PC-9 (cell line): Measurements from ENCODE around the gene ACO1. TPM values are rescaled to one million over a fixed set of nuclear protein-coding genes. Genes with fewer than 3 reads are reported as not detected.

Source experiments
- BruUV-seq: library from RNA; stranded (reverse); fragments of 400-500 nt; replicated peaks from 2 replicates; lab custom pipeline; 2021; lab: Mats Ljungman, UMichigan
- CTCF ChIA-PET: fragments of 300-600 bp; sonication (Branson Sonifier 250); formaldehyde crosslinking; loops from one replicate; lab custom pipeline; 2022; ENCODE audit warnings: antibody characterized with exemption; lab: Charles Lee
- POLR2A ChIA-PET: fragments of 300-600 bp; sonication (Branson Sonifier 250); formaldehyde crosslinking; loops from one replicate; lab custom pipeline; 2022; ENCODE audit warnings: antibody characterized with exemption; ENCODE audit not compliant: unreplicated experiment; lab: Charles Lee
- DNase-seq, 2 experiments: peaks; one replicate each; pipeline versions ENCODE4 v3.0.0 to v3.0.0-alpha.2; 2015 to 2022; ENCODE audit warnings: mixed read lengths in 1 of 2
- H2AFZ ChIP-seq: fragments of 200-600 bp; sonication (generic); 2 replicates; pipeline ENCODE4 v1.8.1; 2017; ENCODE audit warnings: antibody characterized with exemption
- H3F3A ChIP-seq: fragments of 200-600 bp; sonication (generic); 2 replicates; pipeline ENCODE4 v1.8.1; 2017; ENCODE audit warnings: antibody characterized with exemption, mild to moderate bottlenecking, low read depth; ENCODE audit not compliant: insufficient read depth
- H3K27ac ChIP-seq: fragments of 200-600 bp; sonication (generic); 2 replicates; pipeline ENCODE4 v1.6.1; 2016; ENCODE audit warnings: mixed run types
- H3K27me3 ChIP-seq: fragments of 200-600 bp; sonication (generic); 2 replicates; pipeline ENCODE4 v1.6.1; 2016; ENCODE audit warnings: low read depth, mixed run types; ENCODE audit not compliant: insufficient read depth
- H3K36me3 ChIP-seq: fragments of 200-600 bp; sonication (generic); 2 replicates; pipeline ENCODE4 v1.6.1; 2016; ENCODE audit warnings: low read depth, mixed run types
- H3K4me1 ChIP-seq: fragments of 200-600 bp; sonication (generic); replicated peaks from 2 replicates; pipeline ENCODE4 v1.6.1; 2016; ENCODE audit warnings: mixed run types; ENCODE audit not compliant: insufficient read depth
- H3K4me2 ChIP-seq: fragments of 200-600 bp; sonication (generic); 2 replicates; pipeline ENCODE4 v1.6.1; 2017; ENCODE audit warnings: mixed run types
- H3K4me3 ChIP-seq: fragments of 200-600 bp; sonication (generic); 2 replicates; pipeline ENCODE4 v1.6.1; 2016; ENCODE audit warnings: mixed run types
- H3K79me2 ChIP-seq: fragments of 200-600 bp; sonication (generic); 2 replicates; pipeline ENCODE4 v1.6.1; 2017; ENCODE audit warnings: low read depth, mixed run types
- H3K9me2 ChIP-seq: fragments of 200-600 bp; sonication (generic); 2 replicates; pipeline ENCODE4 v1.8.1; 2017; ENCODE audit warnings: mild to moderate bottlenecking; ENCODE audit not compliant: insufficient read depth
- H3K9me3 ChIP-seq: fragments of 200-600 bp; sonication (generic); 2 replicates; pipeline ENCODE4 v1.8.1; 2016; ENCODE audit warnings: low read depth; ENCODE audit not compliant: insufficient read depth
- H4K20me1 ChIP-seq: fragments of 200-600 bp; sonication (generic); 2 replicates; pipeline ENCODE4 v1.8.1; 2017; ENCODE audit not compliant: insufficient read depth
- CTCF ChIP-seq: fragments of 200-600 bp; sonication (generic); conservative IDR thresholded peaks from 2 replicates; pipeline ENCODE4 v1.6.1; 2017; ENCODE audit warnings: mixed run types, antibody characterized with exemption, mild to moderate bottlenecking, moderate library complexity
- EZH2 ChIP-seq: fragments of 200-600 bp; sonication (generic); IDR thresholded peaks from 2 replicates; pipeline ENCODE4 v1.8.0; 2017; ENCODE audit warnings: antibody characterized with exemption, low read depth
- intact Hi-C: fragments of 100-400 bp; cut with micrococcal nuclease; formaldehyde crosslinking; loops from one replicate; pipeline ENCODE4 v1.10.0; 2022; ENCODE audit not compliant: unreplicated experiment
- total RNA-seq: library from RNA; stranded (reverse); gene quantifications from 2 replicates; pipeline ENCODE4 v1.2.3, GENCODE V29; 2021

Gene ACO1
- total RNA-seq, 1 experiment from 2014 or later, result 30.2 TPM

- Histone ChIP-seq H3K4me3 (no peak overlapping the region), H2AFZ (no peak overlapping the region), H4K20me1 (no peaks in the 10 kb centered on the region), H3K9me3 (no peaks in the 10 kb centered on the region), H3K79me2 (no peaks in the 10 kb centered on the region), H3K27me3 (no peaks in the 10 kb centered on the region), H3K36me3 (no peaks in the 10 kb centered on the region), H3K9me2 (no peaks in the 10 kb centered on the region), H3F3A (no peaks in the 10 kb centered on the region), H3K27ac (no peak overlapping the region), H3K4me2 (no peak overlapping the region), H3K4me1 (no peaks in the 10 kb centered on the region)
- intact Hi-C loops, result no loop called here
- BruUV-seq, result no TSS peak
- no peak for TF ChIP-seq EZH2
- no peak for TF ChIP-seq CTCF
- CTCF ChIA-PET, result no interaction called here
- no peak for DNase-seq
- POLR2A ChIA-PET, result no interaction called here
These were observed 98.9 kb downstream of the ACO1 start for GRCh38 chr9:32483343-32483742.

DNA sequence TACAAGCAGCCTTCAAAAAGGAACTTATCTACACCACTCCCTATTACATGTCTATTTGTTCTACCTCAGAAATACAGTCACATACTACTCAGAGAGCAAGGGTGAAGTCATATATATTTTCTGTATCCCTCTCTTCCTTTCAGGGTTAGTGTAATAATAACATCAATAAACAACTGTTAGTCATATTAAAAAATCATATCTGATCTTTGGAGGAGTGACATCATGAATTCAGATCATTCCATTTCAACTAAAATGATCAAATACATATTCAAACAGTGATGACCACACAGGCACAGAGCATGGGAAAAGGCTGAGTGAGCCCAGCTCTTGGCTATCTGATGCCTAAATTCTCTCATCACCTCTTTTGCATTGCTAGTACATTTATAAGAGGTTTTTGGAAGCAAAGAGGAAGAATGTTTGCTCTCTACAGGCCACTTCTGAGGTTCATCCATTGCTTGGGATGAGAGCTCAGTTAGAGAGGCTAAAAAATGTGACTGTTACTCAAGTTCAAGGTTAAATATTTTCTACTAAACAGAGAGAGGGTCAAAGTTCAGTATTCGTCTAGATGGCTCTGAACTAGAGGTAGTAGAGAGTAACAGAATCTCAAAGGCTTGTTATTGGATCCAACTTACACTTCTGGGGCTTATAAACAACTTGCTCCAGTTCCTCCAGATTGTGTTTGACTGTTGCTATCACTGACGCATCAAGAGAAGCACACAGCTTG lies 102.6 kb downstream of the ACO1 start:
- TF ChIP-seq EZH2, result no peak
- no peak for TF ChIP-seq CTCF
- Histone ChIP-seq H3K4me2 (no peak overlapping the region), H3K4me1 (no peaks in the 10 kb centered on the region), H4K20me1 (no peaks in the 10 kb centered on the region), H3K27me3 (no peaks in the 10 kb centered on the region), H3K79me2 (no peaks in the 10 kb centered on the region), H2AFZ (no peak overlapping the region), H3K4me3 (no peak overlapping the region), H3F3A (no peaks in the 10 kb centered on the region), H3K27ac (no peak overlapping the region), H3K36me3 (no peaks in the 10 kb centered on the region), H3K9me2 (no peaks in the 10 kb centered on the region), H3K9me3 (no peaks in the 10 kb centered on the region)
- CTCF ChIA-PET, result no interaction called here
- intact Hi-C loops, result no loop called here
- DNase-seq, result no peak
- BruUV-seq, result no TSS peak
- POLR2A ChIA-PET, result no interaction called here

DNA sequence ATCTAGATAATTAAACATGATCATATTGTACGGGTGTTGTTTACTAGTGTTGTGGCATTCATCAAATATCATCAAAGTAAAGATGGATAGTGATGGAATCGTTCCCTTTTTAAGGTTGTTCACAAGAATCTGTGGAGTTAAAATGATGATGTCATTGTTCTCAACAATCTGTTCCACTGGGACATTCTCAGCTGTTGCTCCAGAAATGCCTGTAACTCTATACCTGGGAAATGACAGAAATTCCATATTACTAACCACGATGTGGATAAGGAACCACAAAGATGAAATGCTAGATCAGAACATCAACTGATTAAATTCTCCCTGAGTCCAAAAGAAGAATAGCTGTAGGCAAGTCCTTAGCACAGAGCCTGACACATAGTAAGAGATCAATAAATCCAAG lies 103.5 kb downstream of the ACO1 start:
- BruUV-seq, result no TSS peak
- Histone ChIP-seq H3K79me2 (no peaks in the 10 kb centered on the region), H3K27me3 (no peaks in the 10 kb centered on the region), H3K9me3 (no peaks in the 10 kb centered on the region), H3K4me1 (no peaks in the 10 kb centered on the region), H3K36me3 (no peaks in the 10 kb centered on the region), H3F3A (no peaks in the 10 kb centered on the region), H4K20me1 (no peaks in the 10 kb centered on the region), H2AFZ (no peak overlapping the region), H3K27ac (no peak overlapping the region), H3K4me2 (no peak overlapping the region), H3K4me3 (no peak overlapping the region), H3K9me2 (no peaks in the 10 kb centered on the region)
- no peak for TF ChIP-seq EZH2
- TF ChIP-seq CTCF, result no peak
- ChIA-PET POLR2A (no interaction called here), CTCF (no interaction called here)
- intact Hi-C loops, result no loop called here
- no peak for DNase-seq
